Measurements from ENCODE around the gene SLC6A17. TPM values are rescaled to one million over a fixed set of nuclear protein-coding genes. Genes with fewer than 3 reads are reported as not detected.

Gene SLC6A17
- total and polyA plus RNA-seq, 9 donors, result 0.03 to 0.15 (median 0.05) TPM; not detected in 3

GRCh38 chr1:110242062-110242461, 91.8 kb downstream of the SLC6A17 start:
- H3K9me3 ChIP-seq, result no peaks in the 10 kb centered on the region
- H3K4me3 ChIP-seq, result no peak overlapping the region
- peaks cover 3% of the 10 kb centered on the region for H3K4me1 ChIP-seq (ENCODE audit: insufficient read depth)
- H3K36me3 ChIP-seq, result no peaks in the 10 kb centered on the region
- H3K27ac ChIP-seq, result no peak overlapping the region
- no peak for TF ChIP-seq POLR2A (IDR thresholded peaks at IDR 0.05)
- no peak for TF ChIP-seq EP300 (IDR thresholded peaks at IDR 0.05)
- no peak for TF ChIP-seq CTCF (IDR thresholded peaks at IDR 0.05)
- no peaks in the 10 kb centered on the region for H3K27me3 ChIP-seq
- no peak for DNase-seq
- 89 to 95% (median 95%) methylated on average over 4 of the region's 4 CpGs for WGBS, 3 donors
- intact Hi-C loops (cut with DNase I), result no loop called here

- Histone ChIP-seq H3K27me3 (no peaks in the 10 kb centered on the region), H3K36me3 (no peaks in the 10 kb centered on the region), H3K4me1 (ENCODE audit: insufficient read depth) (peaks cover 3% of the 10 kb centered on the region), H3K9me3 (no peaks in the 10 kb centered on the region), H3K4me3 (no peak overlapping the region), H3K27ac (no peak overlapping the region)
- TF ChIP-seq CTCF (IDR thresholded peaks at IDR 0.05) (no peak), EP300 (IDR thresholded peaks at IDR 0.05) (no peak), POLR2A (IDR thresholded peaks at IDR 0.05) (no peak)
- intact Hi-C loops (cut with DNase I), result no loop called here
- WGBS, 3 donors, result 86 to 94% (median 91%) methylated on average over 4 of the region's 4 CpGs
- DNase-seq, result no peak
These were observed 92.4 kb downstream of the SLC6A17 start for GRCh38 chr1:110242731-110243130.

GRCh38 chr1:110243146-110243545, 92.9 kb downstream of the SLC6A17 start:
- H3K27me3 ChIP-seq, result no peaks in the 10 kb centered on the region
- TF ChIP-seq EP300 (IDR thresholded peaks at IDR 0.05) (no peak), POLR2A (IDR thresholded peaks at IDR 0.05) (no peak), CTCF (IDR thresholded peaks at IDR 0.05) (no peak)
- no peak overlapping the region for H3K4me3 ChIP-seq
- H3K9me3 ChIP-seq, result no peaks in the 10 kb centered on the region
- no peaks in the 10 kb centered on the region for H3K36me3 ChIP-seq
- peaks cover 3% of the 10 kb centered on the region for H3K4me1 ChIP-seq (ENCODE audit: insufficient read depth)
- intact Hi-C loops (cut with DNase I), result no loop called here
- H3K27ac ChIP-seq, result no peak overlapping the region
- 70 to 81% (median 74%) methylated on average over 7 of the region's 7 CpGs for WGBS, 3 donors
- no peak for DNase-seq

- H3K27ac ChIP-seq, result no peak overlapping the region
- TF ChIP-seq POLR2A (IDR thresholded peaks at IDR 0.05) (no peak), EP300 (IDR thresholded peaks at IDR 0.05) (no peak), CTCF (IDR thresholded peaks at IDR 0.05) (no peak)
- no peaks in the 10 kb centered on the region for H3K36me3 ChIP-seq
- intact Hi-C loops (cut with DNase I), result no loop called here
- no peaks in the 10 kb centered on the region for H3K27me3 ChIP-seq
- no peak for DNase-seq
- no peak overlapping the region for H3K4me3 ChIP-seq
- no peaks in the 10 kb centered on the region for H3K9me3 ChIP-seq
- H3K4me1 ChIP-seq (ENCODE audit: insufficient read depth), result peaks cover 3% of the 10 kb centered on the region
- WGBS, 3 donors, result 16 to 42% (median 18%) methylated on average over 9 of the region's 9 CpGs
These were observed 93.3 kb downstream of the SLC6A17 start for GRCh38 chr1:110243574-110243973.
